Measurements from ENCODE around the gene CCL24. TPM values are rescaled to one million over a fixed set of nuclear protein-coding genes. Genes with fewer than 3 reads are reported as not detected.
A peak's percentile ranks its signal among the peaks of the same experiment; 100 is the strongest.
"Not testable (repeated sequence)": the region's sequence is repeated elsewhere in the genome, so short reads cannot be mapped to it uniquely, and the experiment has no call there.

The CCL24 gene
- total RNA-seq, 1 donor from 2014 or later, result not detected

GRCh38 chr7:75840029-75840428, 26.4 kb upstream of the CCL24 start:
- peaks cover 17% of the 10 kb centered on the region for H3K4me1 Mint-ChIP-seq (ENCODE audit: low read depth)
- DNase-seq (ENCODE audit: low spot score), result no peak
- peaks cover 1% of the 10 kb centered on the region for H3K36me3 Mint-ChIP-seq (ENCODE audit: low read depth)
- H3K9me3 Mint-ChIP-seq, result no peaks in the 10 kb centered on the region
- no peak overlapping the region for H3K4me3 Mint-ChIP-seq
- no peaks in the 10 kb centered on the region for H3K27me3 Mint-ChIP-seq (ENCODE audit: insufficient read depth)
- no peak overlapping the region for H3K27ac Mint-ChIP-seq
- intact Hi-C loops (cut with micrococcal nuclease), result no loop called here

- H3K9me3 Mint-ChIP-seq; H3K4me3 Mint-ChIP-seq; DNase-seq (ENCODE audit: low spot score); H3K27me3 Mint-ChIP-seq (ENCODE audit: insufficient read depth); H3K27ac Mint-ChIP-seq; H3K36me3 Mint-ChIP-seq (ENCODE audit: low read depth); intact Hi-C loops (cut with micrococcal nuclease): not testable (repeated sequence)
- peaks cover 12% of the 10 kb centered on the region for H3K4me1 Mint-ChIP-seq (ENCODE audit: low read depth)
Measured at GRCh38 chr7:75838281-75838930, 24.8 kb upstream of the CCL24 start.

- no peaks in the 10 kb centered on the region for H3K36me3 Mint-ChIP-seq (ENCODE audit: low read depth)
- no peaks in the 10 kb centered on the region for H3K9me3 Mint-ChIP-seq
- H3K27me3 Mint-ChIP-seq (ENCODE audit: insufficient read depth), result peaks cover 5% of the 10 kb centered on the region
- DNase-seq (ENCODE audit: low spot score), result no peak
- no peak overlapping the region for H3K27ac Mint-ChIP-seq
- no peak overlapping the region for H3K4me3 Mint-ChIP-seq
- H3K4me1 Mint-ChIP-seq (ENCODE audit: low read depth), result no peaks in the 10 kb centered on the region
- intact Hi-C loops (cut with micrococcal nuclease), result no loop called here
Measured at GRCh38 chr7:75836798-75837197, 23.2 kb upstream of the CCL24 start.

GRCh38 chr7:75835688-75836285, 22.2 kb upstream of the CCL24 start:
- H3K4me1 Mint-ChIP-seq (ENCODE audit: low read depth), result no peaks in the 10 kb centered on the region
- intact Hi-C loops (cut with micrococcal nuclease), result no loop called here
- H3K27ac Mint-ChIP-seq, result no peak overlapping the region
- peaks cover 5% of the 10 kb centered on the region for H3K27me3 Mint-ChIP-seq (ENCODE audit: insufficient read depth)
- H3K36me3 Mint-ChIP-seq (ENCODE audit: low read depth), result no peaks in the 10 kb centered on the region
- no peaks in the 10 kb centered on the region for H3K9me3 Mint-ChIP-seq
- DNase-seq (ENCODE audit: low spot score), result no peak
- H3K4me3 Mint-ChIP-seq, result no peak overlapping the region

- H3K27me3 Mint-ChIP-seq (ENCODE audit: insufficient read depth); intact Hi-C loops (cut with micrococcal nuclease); DNase-seq (ENCODE audit: low spot score); H3K4me1 Mint-ChIP-seq (ENCODE audit: low read depth); H3K27ac Mint-ChIP-seq; H3K36me3 Mint-ChIP-seq (ENCODE audit: low read depth); H3K4me3 Mint-ChIP-seq; H3K9me3 Mint-ChIP-seq: not testable (repeated sequence)
Measured at GRCh38 chr7:75833662-75834061, 20.1 kb upstream of the CCL24 start.

GRCh38 chr7:75830978-75831377, 17.4 kb upstream of the CCL24 start:
- Mint-ChIP-seq H3K27me3 (ENCODE audit: insufficient read depth) (peaks cover 6% of the 10 kb centered on the region), H3K27ac (no peak overlapping the region), H3K36me3 (ENCODE audit: low read depth) (no peaks in the 10 kb centered on the region), H3K4me1 (ENCODE audit: low read depth) (no peaks in the 10 kb centered on the region), H3K9me3 (no peaks in the 10 kb centered on the region), H3K4me3 (no peak overlapping the region)
- no peak for DNase-seq (ENCODE audit: low spot score)
- intact Hi-C loops (cut with micrococcal nuclease), result no loop called here

- H3K27ac Mint-ChIP-seq, result not testable (repeated sequence)
Measured at GRCh38 chr7:75829656-75830055, 16.1 kb upstream of the CCL24 start.

GRCh38 chr7:75823198-75823910, 9.7 kb upstream of the CCL24 start:
- Mint-ChIP-seq H3K4me3 (no peak overlapping the region), H3K4me1 (ENCODE audit: low read depth) (no peaks in the 10 kb centered on the region), H3K36me3 (ENCODE audit: low read depth) (no peaks in the 10 kb centered on the region), H3K27me3 (ENCODE audit: insufficient read depth) (peaks cover 2% of the 10 kb centered on the region), H3K27ac (no peak overlapping the region), H3K9me3 (no peaks in the 10 kb centered on the region)
- no peak for DNase-seq (ENCODE audit: low spot score)
- intact Hi-C loops (cut with micrococcal nuclease), result no loop called here

More at GRCh38 chr7:75829656-75830055, 16.1 kb upstream of the CCL24 start:
- intact Hi-C loops (cut with micrococcal nuclease); H3K4me1 Mint-ChIP-seq (ENCODE audit: low read depth); H3K4me3 Mint-ChIP-seq; H3K27me3 Mint-ChIP-seq (ENCODE audit: insufficient read depth); DNase-seq (ENCODE audit: low spot score); H3K9me3 Mint-ChIP-seq; H3K36me3 Mint-ChIP-seq (ENCODE audit: low read depth): not testable (repeated sequence)

GRCh38 chr7:75820688-75821087, 7.1 kb upstream of the CCL24 start:
- Mint-ChIP-seq H3K4me3 (no peak overlapping the region), H3K36me3 (ENCODE audit: low read depth) (no peaks in the 10 kb centered on the region), H3K27ac (no peak overlapping the region), H3K9me3 (no peaks in the 10 kb centered on the region), H3K27me3 (ENCODE audit: insufficient read depth) (peaks cover 2% of the 10 kb centered on the region), H3K4me1 (ENCODE audit: low read depth) (peaks cover 6% of the 10 kb centered on the region)
- DNase-seq (ENCODE audit: low spot score), result no peak
- intact Hi-C loops (cut with micrococcal nuclease), result no loop called here

GRCh38 chr7:75819711-75820110, 6.1 kb upstream of the CCL24 start:
- Mint-ChIP-seq H3K27ac (no peak overlapping the region), H3K4me3 (no peak overlapping the region), H3K27me3 (ENCODE audit: insufficient read depth) (peaks cover 2% of the 10 kb centered on the region), H3K36me3 (ENCODE audit: low read depth) (no peaks in the 10 kb centered on the region), H3K9me3 (no peaks in the 10 kb centered on the region), H3K4me1 (ENCODE audit: low read depth) (peaks cover 6% of the 10 kb centered on the region)
- intact Hi-C loops (cut with micrococcal nuclease), result no loop called here
- no peak for DNase-seq (ENCODE audit: low spot score)

GRCh38 chr7:75818472-75818871, 4.9 kb upstream of the CCL24 start:
- no peaks in the 10 kb centered on the region for H3K9me3 Mint-ChIP-seq
- peaks cover 1% of the 10 kb centered on the region for H3K27me3 Mint-ChIP-seq (ENCODE audit: insufficient read depth)
- intact Hi-C loops (cut with micrococcal nuclease), result no loop called here
- H3K36me3 Mint-ChIP-seq (ENCODE audit: low read depth), result no peaks in the 10 kb centered on the region
- DNase-seq (ENCODE audit: low spot score), result no peak
- peaks cover 6% of the 10 kb centered on the region for H3K4me1 Mint-ChIP-seq (ENCODE audit: low read depth)
- H3K27ac Mint-ChIP-seq, result no peak overlapping the region
- no peak overlapping the region for H3K4me3 Mint-ChIP-seq

- Mint-ChIP-seq H3K27me3 (ENCODE audit: insufficient read depth) (no peaks in the 10 kb centered on the region), H3K4me3 (no peak overlapping the region), H3K36me3 (ENCODE audit: low read depth) (no peaks in the 10 kb centered on the region), H3K4me1 (ENCODE audit: low read depth) (peaks cover 6% of the 10 kb centered on the region), H3K27ac (peak overlapping the region; percentile 16), H3K9me3 (no peaks in the 10 kb centered on the region)
- intact Hi-C loops (cut with micrococcal nuclease), result no loop called here
- no peak for DNase-seq (ENCODE audit: low spot score)
Measured at GRCh38 chr7:75817116-75817515, 3.5 kb upstream of the CCL24 start.

GRCh38 chr7:75815418-75816064, 1.9 kb upstream of the CCL24 start:
- no peaks in the 10 kb centered on the region for H3K9me3 Mint-ChIP-seq
- no peak for DNase-seq (ENCODE audit: low spot score)
- H3K27me3 Mint-ChIP-seq (ENCODE audit: insufficient read depth), result no peaks in the 10 kb centered on the region
- intact Hi-C loops (cut with micrococcal nuclease), result no loop called here
- H3K4me1 Mint-ChIP-seq (ENCODE audit: low read depth), result peaks cover 6% of the 10 kb centered on the region
- no peaks in the 10 kb centered on the region for H3K36me3 Mint-ChIP-seq (ENCODE audit: low read depth)
- no peak overlapping the region for H3K4me3 Mint-ChIP-seq
- H3K27ac Mint-ChIP-seq, result no peak overlapping the region
